Panc1 (cell line): ENCODE measurements around the gene HEPHL1. TPM values are rescaled to one million over a fixed set of nuclear protein-coding genes. Genes with fewer than 3 reads are reported as not detected.
A peak's percentile ranks its signal among the peaks of the same experiment; 100 is the strongest.

Source experiments
- ATAC-seq: fragments of 200-7000 bp; cut with Tn5 transposase; 2 replicates; pipeline ENCODE4 v1.9.1; 2020; ENCODE audit warnings: mild to moderate bottlenecking, moderate library complexity
- BruUV-seq: library from RNA; stranded (reverse); fragments of 400-500 nt; replicated peaks from 2 replicates; lab custom pipeline; 2021; lab: Mats Ljungman, UMichigan
- CTCF ChIA-PET: fragments of 300-600 bp; sonication (Branson Sonifier 250); formaldehyde crosslinking; loops from one replicate; lab custom pipeline; 2022; ENCODE audit warnings: antibody characterized with exemption; lab: Charles Lee
- POLR2A ChIA-PET: fragments of 300-600 bp; sonication (Branson Sonifier 250); formaldehyde crosslinking; loops from one replicate; lab custom pipeline; 2022; ENCODE audit warnings: antibody characterized with exemption; lab: Charles Lee
- DNase-seq: peaks from one replicate; pipeline ENCODE4 v3.0.0-alpha.2; 2010; ENCODE audit warnings: low read depth, low spot score
- H3K27ac ChIP-seq: 2 replicates; pipeline ENCODE4 v1.5.1; 2011; ENCODE audit warnings: mild to moderate bottlenecking, low read length, inconsistent platforms
- H3K27me3 ChIP-seq: fragments of 200-500 bp; sonication (Bioruptor generic); 2 replicates; pipeline ENCODE4 v1.6.0; 2014; ENCODE audit warnings: low read length, inconsistent platforms; ENCODE audit not compliant: control insufficient read depth, insufficient read depth
- H3K36me3 ChIP-seq: fragments of 200-500 bp; sonication (Bioruptor generic); 2 replicates; pipeline ENCODE4 v1.5.1; 2014; ENCODE audit warnings: inconsistent platforms, mild to moderate bottlenecking, low read length, moderate library complexity; ENCODE audit not compliant: control insufficient read depth, insufficient read depth
- H3K4me1 ChIP-seq: 2 replicates; pipeline ENCODE4 v1.5.1; 2011; ENCODE audit warnings: inconsistent platforms, mild to moderate bottlenecking, low read length, moderate library complexity; ENCODE audit not compliant: control insufficient read depth, insufficient read depth
- H3K4me3 ChIP-seq, 2 experiments: 2 replicates each; pipeline ENCODE4 v1.5.1; 2011 to 2012; ENCODE audit warnings: low read depth in 2 of 2, low read length in 2 of 2, mild to moderate bottlenecking in 2 of 2, inconsistent platforms in 1 of 2, moderate library complexity in 1 of 2
- H3K9me3 ChIP-seq: fragments of 200-500 bp; sonication (Bioruptor generic); 2 replicates; pipeline ENCODE4 v1.5.1; 2014; ENCODE audit warnings: low read depth, mild to moderate bottlenecking, inconsistent platforms, low read length, moderate library complexity; ENCODE audit not compliant: control insufficient read depth, insufficient read depth
- POLR2AphosphoS5 ChIP-seq: IDR thresholded peaks from 2 replicates; pipeline ENCODE4 v1.6.1; 2012; ENCODE audit warnings: mild to moderate bottlenecking, low read depth, low read length, moderate library complexity
- SIN3A ChIP-seq: IDR thresholded peaks from 2 replicates; pipeline ENCODE4 v1.6.1; 2012; ENCODE audit warnings: low read depth, mild to moderate bottlenecking, low read length, moderate library complexity, borderline replicate concordance; ENCODE audit not compliant: insufficient read depth
- TCF7L2 ChIP-seq: IDR thresholded peaks from 2 replicates; pipeline ENCODE4 v1.6.1; 2011; ENCODE audit warnings: mild to moderate bottlenecking, low read depth, low read length, inconsistent platforms
- in situ Hi-C: cut with HindIII; loops from 2 replicates; pipeline ENCODE4 v1.10.0; 2016; ENCODE audit warnings: low sequenced_read_pairs, low pct_unique_long_range_greater_than_20kb
- intact Hi-C: fragments of 100-400 bp; cut with micrococcal nuclease; formaldehyde crosslinking; loops from one replicate; pipeline ENCODE4 v1.10.0; 2022; ENCODE audit not compliant: unreplicated experiment
- total RNA-seq: library from RNA; stranded (reverse); gene quantifications from one replicate; pipeline ENCODE4 v1.2.1, GENCODE V29; 2021; ENCODE audit not compliant: unreplicated experiment
- TF ChIP-seq, protein P1 (sequence below), 2 experiments: IDR thresholded peaks; 2 replicates each; pipeline ENCODE4 v1.6.1; 2011 to 2012; ENCODE audit warnings: low read depth in 2 of 2, control low read depth in 1 of 2, low read length in 1 of 2, mild to moderate bottlenecking in 1 of 2, moderate library complexity in 1 of 2; ENCODE audit not compliant: insufficient read depth in 1 of 2
- TF ChIP-seq, protein P2 (sequence below): fragments of 450-650 bp; IDR thresholded peaks from 2 replicates; pipeline ENCODE4 v1.5.1; 2017; ENCODE audit warnings: mild to moderate bottlenecking

HEPHL1 gene
- total RNA-seq, 1 experiment from 2014 or later = not detected

DNA sequence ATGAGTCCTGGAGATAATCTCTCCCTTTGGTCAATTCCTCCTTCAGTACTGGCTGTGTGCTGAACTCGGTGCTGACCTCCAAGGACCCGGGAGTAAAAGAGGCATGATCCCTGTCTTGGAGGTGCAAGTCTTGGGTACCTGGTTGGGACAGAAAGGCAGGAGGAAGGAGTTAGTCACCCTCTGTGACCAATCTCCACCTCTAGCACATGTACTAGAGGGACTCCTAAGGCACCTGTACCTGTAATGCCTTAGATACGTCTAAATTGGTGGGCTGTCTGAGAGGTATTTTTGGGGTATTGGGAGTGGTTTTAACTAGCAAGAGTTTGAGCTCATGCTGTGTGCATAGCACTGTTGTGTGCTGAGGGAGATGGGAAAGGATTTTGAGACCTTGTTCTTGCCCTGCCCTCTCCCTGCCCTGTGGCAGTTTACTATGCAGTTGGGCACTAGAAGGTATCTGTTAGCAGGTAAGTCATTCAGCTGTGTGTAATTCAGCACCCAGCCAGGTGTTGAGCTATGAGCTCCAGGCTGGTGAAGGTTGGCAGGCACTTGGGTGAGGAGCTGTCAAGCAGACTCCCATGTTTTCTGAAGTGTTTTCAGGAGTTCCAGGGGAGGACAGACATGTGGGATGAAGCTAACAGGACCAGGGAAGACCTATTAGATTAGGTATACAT, 110.0 kb downstream of the HEPHL1 start:
- no TSS peak for BruUV-seq
- peak overlapping the region; percentile 77 to 83 for H3K4me3 ChIP-seq
- no peak for ATAC-seq
- H3K36me3 ChIP-seq = no peaks in the 10 kb centered on the region
- ChIA-PET CTCF (no interaction called here), POLR2A (interaction anchor here (0.6 kb wide), 1 partner anchor 239 kb away, joined by 5 read pairs; no protein-coding TSS in a partner anchor)
- no peaks in the 10 kb centered on the region for H3K27me3 ChIP-seq
- in situ Hi-C loops = no loop called here
- DNase-seq = no peak
- peak overlapping the region; percentile 80 for H3K27ac ChIP-seq
- TF ChIP-seq, protein P1, sequence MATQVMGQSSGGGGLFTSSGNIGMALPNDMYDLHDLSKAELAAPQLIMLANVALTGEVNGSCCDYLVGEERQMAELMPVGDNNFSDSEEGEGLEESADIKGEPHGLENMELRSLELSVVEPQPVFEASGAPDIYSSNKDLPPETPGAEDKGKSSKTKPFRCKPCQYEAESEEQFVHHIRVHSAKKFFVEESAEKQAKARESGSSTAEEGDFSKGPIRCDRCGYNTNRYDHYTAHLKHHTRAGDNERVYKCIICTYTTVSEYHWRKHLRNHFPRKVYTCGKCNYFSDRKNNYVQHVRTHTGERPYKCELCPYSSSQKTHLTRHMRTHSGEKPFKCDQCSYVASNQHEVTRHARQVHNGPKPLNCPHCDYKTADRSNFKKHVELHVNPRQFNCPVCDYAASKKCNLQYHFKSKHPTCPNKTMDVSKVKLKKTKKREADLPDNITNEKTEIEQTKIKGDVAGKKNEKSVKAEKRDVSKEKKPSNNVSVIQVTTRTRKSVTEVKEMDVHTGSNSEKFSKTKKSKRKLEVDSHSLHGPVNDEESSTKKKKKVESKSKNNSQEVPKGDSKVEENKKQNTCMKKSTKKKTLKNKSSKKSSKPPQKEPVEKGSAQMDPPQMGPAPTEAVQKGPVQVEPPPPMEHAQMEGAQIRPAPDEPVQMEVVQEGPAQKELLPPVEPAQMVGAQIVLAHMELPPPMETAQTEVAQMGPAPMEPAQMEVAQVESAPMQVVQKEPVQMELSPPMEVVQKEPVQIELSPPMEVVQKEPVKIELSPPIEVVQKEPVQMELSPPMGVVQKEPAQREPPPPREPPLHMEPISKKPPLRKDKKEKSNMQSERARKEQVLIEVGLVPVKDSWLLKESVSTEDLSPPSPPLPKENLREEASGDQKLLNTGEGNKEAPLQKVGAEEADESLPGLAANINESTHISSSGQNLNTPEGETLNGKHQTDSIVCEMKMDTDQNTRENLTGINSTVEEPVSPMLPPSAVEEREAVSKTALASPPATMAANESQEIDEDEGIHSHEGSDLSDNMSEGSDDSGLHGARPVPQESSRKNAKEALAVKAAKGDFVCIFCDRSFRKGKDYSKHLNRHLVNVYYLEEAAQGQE (IDR thresholded peaks at IDR 0.05; ENCODE audit: insufficient read depth in 1 of 2, low read depth in 2 of 2, low read length in 1 of 2) = no peak
- no peak for TF ChIP-seq SIN3A
- TF ChIP-seq, protein P2, sequence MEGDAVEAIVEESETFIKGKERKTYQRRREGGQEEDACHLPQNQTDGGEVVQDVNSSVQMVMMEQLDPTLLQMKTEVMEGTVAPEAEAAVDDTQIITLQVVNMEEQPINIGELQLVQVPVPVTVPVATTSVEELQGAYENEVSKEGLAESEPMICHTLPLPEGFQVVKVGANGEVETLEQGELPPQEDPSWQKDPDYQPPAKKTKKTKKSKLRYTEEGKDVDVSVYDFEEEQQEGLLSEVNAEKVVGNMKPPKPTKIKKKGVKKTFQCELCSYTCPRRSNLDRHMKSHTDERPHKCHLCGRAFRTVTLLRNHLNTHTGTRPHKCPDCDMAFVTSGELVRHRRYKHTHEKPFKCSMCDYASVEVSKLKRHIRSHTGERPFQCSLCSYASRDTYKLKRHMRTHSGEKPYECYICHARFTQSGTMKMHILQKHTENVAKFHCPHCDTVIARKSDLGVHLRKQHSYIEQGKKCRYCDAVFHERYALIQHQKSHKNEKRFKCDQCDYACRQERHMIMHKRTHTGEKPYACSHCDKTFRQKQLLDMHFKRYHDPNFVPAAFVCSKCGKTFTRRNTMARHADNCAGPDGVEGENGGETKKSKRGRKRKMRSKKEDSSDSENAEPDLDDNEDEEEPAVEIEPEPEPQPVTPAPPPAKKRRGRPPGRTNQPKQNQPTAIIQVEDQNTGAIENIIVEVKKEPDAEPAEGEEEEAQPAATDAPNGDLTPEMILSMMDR = no peak
- no peak for TF ChIP-seq POLR2AphosphoS5
- no peak for TF ChIP-seq TCF7L2
- no peaks in the 10 kb centered on the region for H3K9me3 ChIP-seq
- intact Hi-C loops = no loop called here
- peaks cover 67% of the 10 kb centered on the region for H3K4me1 ChIP-seq

DNA sequence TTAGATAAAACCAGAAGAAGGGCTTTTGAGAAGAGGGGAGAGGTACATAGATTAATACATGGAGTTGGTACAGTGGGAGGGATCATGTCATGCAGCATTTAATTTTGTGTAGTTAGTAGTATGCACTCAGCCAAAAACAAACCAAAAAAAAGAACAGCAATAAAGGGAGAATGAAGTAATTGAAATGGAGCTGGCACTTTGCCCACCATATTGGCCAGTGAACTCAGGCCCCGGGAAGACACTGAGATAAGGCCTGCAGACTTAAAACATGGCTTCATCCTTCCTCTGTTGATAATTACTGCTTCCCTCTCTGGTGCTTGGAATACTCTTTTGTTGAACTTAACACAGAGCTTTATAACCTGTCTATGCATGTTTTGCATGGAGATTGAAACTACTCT, 110.6 kb downstream of the HEPHL1 start:
- DNase-seq (no peak), ATAC-seq (no peak)
- ChIA-PET CTCF (no interaction called here), POLR2A (interaction anchor here (0.6 kb wide), 1 partner anchor 239 kb away, joined by 5 read pairs; no protein-coding TSS in a partner anchor)
- BruUV-seq = no TSS peak
- intact Hi-C loops (no loop called here), in situ Hi-C loops (no loop called here)
- Histone ChIP-seq H3K4me3 (peak overlapping the region in 1 of 2 experiments; percentile 83; a peak in 2 of 4 replicates), H3K4me1 (peaks cover 67% of the 10 kb centered on the region), H3K36me3 (no peaks in the 10 kb centered on the region), H3K9me3 (no peaks in the 10 kb centered on the region), H3K27me3 (no peaks in the 10 kb centered on the region), H3K27ac (peak overlapping the region; percentile 23; the same call in 1 of the 2 replicates)
- TF ChIP-seq, protein P2 = no peak
- TF ChIP-seq SIN3A = no peak
